HCT116 (cell line): ENCODE measurements around the gene EPS15. TPM values are rescaled to one million over a fixed set of nuclear protein-coding genes. Genes with fewer than 3 reads are reported as not detected.

Source experiments
- ATAC-seq: fragments of 200-7000 bp; cut with Tn5 transposase; 2 replicates; pipeline ENCODE4 v1.9.1; 2020; ENCODE audit warnings: mild to moderate bottlenecking, moderate library complexity
- BruUV-seq: library from RNA; stranded (reverse); fragments of 400-500 nt; replicated peaks from 2 replicates; lab custom pipeline; 2021; lab: Mats Ljungman, UMichigan
- CTCF ChIA-PET: fragments of 300-600 bp; sonication (Branson Sonifier 250); formaldehyde crosslinking; loops from one replicate; lab custom pipeline; 2021; ENCODE audit warnings: antibody characterized with exemption; lab: Charles Lee
- POLR2A ChIA-PET: fragments of 300-600, 350-600 bp; sonication (Branson Sonifier 250); formaldehyde crosslinking; loops from one replicate; lab custom pipeline; 2021; ENCODE audit warnings: antibody characterized with exemption; lab: Charles Lee
- RAD21 ChIA-PET, 2 experiments: fragments of 300-600 bp; sonication (Branson Sonifier 250); formaldehyde crosslinking; loops; one replicate each; lab custom pipeline; 2023; ENCODE audit warnings: low total read pairs in 2 of 2; ENCODE audit not compliant: uncharacterized antibody in 2 of 2, unreplicated experiment in 2 of 2, low non-redundant PET in 1 of 2; lab: Charles Lee
- DNase-seq: peaks from one replicate; pipeline ENCODE4 v3.0.0-alpha.2; 2010; ENCODE audit warnings: low read depth, low spot score
- H2AFZ ChIP-seq: fragments of 200-600 bp; shearing (Covaris generic), sonication (generic); 2 replicates; pipeline ENCODE4 v1.6.1; 2017; ENCODE audit warnings: low read depth, mixed run types, mixed read lengths, antibody characterized with exemption, low read length; ENCODE audit not compliant: poor library complexity, severe bottlenecking
- H3K27ac ChIP-seq: 2 replicates; pipeline ENCODE4 v1.5.1; 2012; ENCODE audit warnings: low read depth, low read length
- H3K27me3 ChIP-seq: fragments of 200-600 bp; sonication (generic); 2 replicates; pipeline ENCODE4 v1.6.1; 2016; ENCODE audit warnings: mixed run types, low read length, mixed read lengths; ENCODE audit not compliant: insufficient read depth
- H3K36me3 ChIP-seq, 2 experiments: fragments of 200-500 bp in 1 of 2; fragments of 200-600 bp in 1 of 2; sonication (Bioruptor generic) in 1 of 2; sonication (generic) in 1 of 2; 2 replicates each; pipeline versions ENCODE4 v1.5.1 to v1.6.1; 2014 to 2016; ENCODE audit warnings: low read length in 2 of 2, inconsistent platforms in 1 of 2, mixed read lengths in 1 of 2, mixed run types in 1 of 2; ENCODE audit not compliant: insufficient read depth in 2 of 2, control insufficient read depth in 1 of 2
- H3K4me1 ChIP-seq, 2 experiments: fragments of 200-600 bp in 1 of 2; sonication (generic) in 1 of 2; 2 replicates each; pipeline versions ENCODE4 v1.5.1 to v1.6.1; 2012 to 2017; ENCODE audit warnings: low read length in 2 of 2, inconsistent platforms in 1 of 2, mild to moderate bottlenecking in 1 of 2, mixed read lengths in 1 of 2, mixed run types in 1 of 2, moderate library complexity in 1 of 2; ENCODE audit not compliant: insufficient read depth in 2 of 2, control insufficient read depth in 1 of 2
- H3K4me2 ChIP-seq: fragments of 200-600 bp; sonication (generic); 2 replicates; pipeline ENCODE4 v1.6.1; 2017; ENCODE audit warnings: mixed run types, low read length, mixed read lengths
- H3K4me3 ChIP-seq, 2 experiments: fragments of 200-600 bp in 1 of 2; sonication (generic) in 1 of 2; replicated peaks in 1 of 2; 2 replicates each; pipeline ENCODE4 v1.5.1; 2011 to 2016; ENCODE audit warnings: low read length in 2 of 2, control low read depth in 1 of 2, low read depth in 1 of 2, mild to moderate bottlenecking in 1 of 2, mixed read lengths in 1 of 2, mixed run types in 1 of 2
- H3K79me2 ChIP-seq: fragments of 200-600 bp; sonication (generic); 2 replicates; pipeline ENCODE4 v1.6.1; 2017; ENCODE audit warnings: mild to moderate bottlenecking, mixed run types, low read length, moderate library complexity, mixed read lengths; ENCODE audit not compliant: insufficient read depth
- H3K9ac ChIP-seq: fragments of 200-600 bp; sonication (generic); 2 replicates; pipeline ENCODE4 v1.6.1; 2016; ENCODE audit warnings: low read length, mixed read lengths
- H3K9me2 ChIP-seq: fragments of 200-600 bp; sonication (generic), shearing (Covaris generic); 2 replicates; pipeline ENCODE4 v1.6.1; 2017; ENCODE audit warnings: mixed run types, mild to moderate bottlenecking, moderate library complexity; ENCODE audit not compliant: insufficient read depth
- H3K9me3 ChIP-seq, 2 experiments: fragments of 200-500 bp in 1 of 2; fragments of 200-600 bp in 1 of 2; sonication (Bioruptor generic) in 1 of 2; sonication (generic) in 1 of 2; 2 replicates each; pipeline ENCODE4 v1.6.1; 2014 to 2017; ENCODE audit warnings: low read length in 2 of 2, mixed read lengths in 2 of 2, inconsistent platforms in 1 of 2, low read depth in 1 of 2, mild to moderate bottlenecking in 1 of 2, mixed run types in 1 of 2, moderate library complexity in 1 of 2; ENCODE audit not compliant: control insufficient read depth in 1 of 2, insufficient read depth in 1 of 2
- H4K20me1 ChIP-seq: fragments of 200-600 bp; sonication (generic), shearing (Covaris generic); 2 replicates; pipeline ENCODE4 v1.6.1; 2017; ENCODE audit warnings: mixed run types, mild to moderate bottlenecking, moderate library complexity; ENCODE audit not compliant: insufficient read depth
- CEBPB ChIP-seq: IDR thresholded peaks from 2 replicates; pipeline ENCODE4 v1.6.1; 2012; ENCODE audit warnings: low read depth
- ZNF274 ChIP-seq: fragments of 200-500 bp; sonication (Bioruptor generic); IDR thresholded peaks from 2 replicates; pipeline ENCODE4 v1.6.1; 2014; ENCODE audit warnings: mild to moderate bottlenecking, low read depth, low read length, inconsistent platforms
- intact Hi-C: fragments of 100-400 bp; cut with micrococcal nuclease; formaldehyde crosslinking; loops from 2 replicates; pipeline ENCODE4 v1.10.0; 2022
- total RNA-seq: library from RNA; stranded (reverse); gene quantifications from one replicate; pipeline ENCODE4 v1.2.1, GENCODE V29; 2021; ENCODE audit not compliant: unreplicated experiment
- TF ChIP-seq, protein P1 (sequence below), 3 experiments: fragments of 200-600 bp in 1 of 3; sonication (generic) in 1 of 3; IDR thresholded peaks in 2 of 3; conservative IDR thresholded peaks in 1 of 3; 2 replicates each; pipeline ENCODE4 v1.5.1; 2012 to 2017; ENCODE audit warnings: low read depth in 2 of 3, low read length in 2 of 3, antibody characterized with exemption in 1 of 3, borderline replicate concordance in 1 of 3, control low read depth in 1 of 3, mild to moderate bottlenecking in 1 of 3, mixed read lengths in 1 of 3, mixed run types in 1 of 3, moderate library complexity in 1 of 3; ENCODE audit not compliant: insufficient read depth in 1 of 3
- TF ChIP-seq, protein P2 (sequence below): IDR thresholded peaks from 2 replicates; pipeline ENCODE4 v1.6.1; 2012

Gene EPS15
- total RNA-seq, 1 experiment from 2014 or later, result 41.2 TPM

DNA sequence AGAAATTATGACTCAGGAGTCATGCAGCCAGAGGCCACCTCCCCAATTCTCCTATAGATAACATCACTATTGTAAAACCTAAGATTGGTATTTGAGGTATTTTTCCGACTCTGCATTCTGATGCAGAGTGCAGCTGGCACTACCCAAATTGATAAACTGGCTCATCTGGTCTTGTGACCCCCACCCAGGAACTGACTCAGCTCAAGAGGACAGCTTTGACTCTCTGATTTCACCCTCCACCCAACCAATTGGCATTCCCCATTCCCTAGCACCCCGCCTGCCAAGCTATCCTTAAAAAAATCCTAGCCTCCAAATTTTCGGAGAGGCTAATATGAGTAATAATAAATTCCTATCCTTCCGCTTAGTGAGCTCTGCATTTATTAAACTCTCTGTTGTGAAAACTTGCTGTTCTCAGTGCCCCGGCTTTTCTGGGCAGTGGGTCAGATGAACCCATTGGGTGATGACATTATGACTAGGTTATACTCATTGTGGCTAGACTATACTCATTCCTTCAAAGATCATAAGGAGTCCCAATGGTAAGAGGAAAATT, 39.4 kb upstream of the EPS15 start (continued):
- TF ChIP-seq, protein P1, sequence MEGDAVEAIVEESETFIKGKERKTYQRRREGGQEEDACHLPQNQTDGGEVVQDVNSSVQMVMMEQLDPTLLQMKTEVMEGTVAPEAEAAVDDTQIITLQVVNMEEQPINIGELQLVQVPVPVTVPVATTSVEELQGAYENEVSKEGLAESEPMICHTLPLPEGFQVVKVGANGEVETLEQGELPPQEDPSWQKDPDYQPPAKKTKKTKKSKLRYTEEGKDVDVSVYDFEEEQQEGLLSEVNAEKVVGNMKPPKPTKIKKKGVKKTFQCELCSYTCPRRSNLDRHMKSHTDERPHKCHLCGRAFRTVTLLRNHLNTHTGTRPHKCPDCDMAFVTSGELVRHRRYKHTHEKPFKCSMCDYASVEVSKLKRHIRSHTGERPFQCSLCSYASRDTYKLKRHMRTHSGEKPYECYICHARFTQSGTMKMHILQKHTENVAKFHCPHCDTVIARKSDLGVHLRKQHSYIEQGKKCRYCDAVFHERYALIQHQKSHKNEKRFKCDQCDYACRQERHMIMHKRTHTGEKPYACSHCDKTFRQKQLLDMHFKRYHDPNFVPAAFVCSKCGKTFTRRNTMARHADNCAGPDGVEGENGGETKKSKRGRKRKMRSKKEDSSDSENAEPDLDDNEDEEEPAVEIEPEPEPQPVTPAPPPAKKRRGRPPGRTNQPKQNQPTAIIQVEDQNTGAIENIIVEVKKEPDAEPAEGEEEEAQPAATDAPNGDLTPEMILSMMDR (IDR thresholded peaks at IDR 0.05 in 2 of 3, conservative IDR thresholded peaks at IDR 0.05 in 1 of 3; ENCODE audit: borderline replicate concordance in 1 of 3, insufficient read depth in 1 of 3, low read depth in 2 of 3, low read length in 2 of 3), result no peak

DNA sequence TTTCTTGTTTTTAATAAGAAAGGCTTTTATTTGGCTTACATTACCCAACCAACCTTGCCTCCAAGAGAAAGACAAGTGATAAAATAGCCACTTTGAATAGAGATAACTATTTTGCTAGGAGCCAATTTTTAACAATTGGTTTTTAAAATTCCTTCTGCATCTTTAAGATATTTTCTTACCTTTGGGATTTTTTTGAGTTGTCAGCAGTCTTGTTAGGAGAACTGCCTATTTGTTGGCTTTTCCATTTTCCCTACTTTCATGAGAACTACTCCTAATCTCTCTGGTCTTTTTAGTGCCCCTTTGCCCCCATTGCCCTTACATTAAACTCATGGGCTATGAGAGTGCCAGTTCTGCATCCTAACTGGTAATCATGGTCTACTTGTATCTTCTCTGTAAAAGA, 38.1 kb upstream of the EPS15 start:
- Histone ChIP-seq H3K4me3 (no peak overlapping the region), H3K79me2 (no peaks in the 10 kb centered on the region), H3K27me3 (no peaks in the 10 kb centered on the region), H3K27ac (no peak overlapping the region), H2AFZ (peak overlapping the region; percentile 22), H3K36me3 (no peaks in the 10 kb centered on the region)
- DNase-seq, result no peak
- BruUV-seq, result no TSS peak
- TF ChIP-seq ZNF274, result no peak
- no peak for TF ChIP-seq CEBPB
- TF ChIP-seq, protein P2, sequence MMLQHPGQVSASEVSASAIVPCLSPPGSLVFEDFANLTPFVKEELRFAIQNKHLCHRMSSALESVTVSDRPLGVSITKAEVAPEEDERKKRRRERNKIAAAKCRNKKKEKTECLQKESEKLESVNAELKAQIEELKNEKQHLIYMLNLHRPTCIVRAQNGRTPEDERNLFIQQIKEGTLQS, result no peak
- TF ChIP-seq, all 23 proteins: peak for 0
- ChIA-PET POLR2A (no interaction called here), CTCF (no interaction called here), RAD21 (no interaction called here)
- Histone ChIP-seq H3K4me1 (peaks cover 5 to 24% of the 10 kb centered on the region in 2 experiments; a peak in 3 of 4 replicates), H3K4me2 (no peak overlapping the region), H3K9ac (no peak overlapping the region), H3K9me2 (no peaks in the 10 kb centered on the region), H3K9me3 (no peaks in the 10 kb centered on the region), H4K20me1 (no peaks in the 10 kb centered on the region)
- intact Hi-C loops, result no loop called here
- ATAC-seq, result no peak
